Measurements from ENCODE around the gene DNMT3A. TPM values are rescaled to one million over a fixed set of nuclear protein-coding genes. Genes with fewer than 3 reads are reported as not detected.

Gene DNMT3A
- total RNA-seq, 3 donors from 2014 or later, result 89.2 to 106 (median 103) TPM

- no peaks in the 10 kb centered on the region for H3K9me3 Mint-ChIP-seq
- H3K36me3 Mint-ChIP-seq (ENCODE audit: insufficient read depth), result peaks cover under 1% of the 10 kb centered on the region
- peaks cover 32% of the 10 kb centered on the region for H3K4me1 Mint-ChIP-seq (ENCODE audit: low read depth)
- peak; percentile 98 to 99 for ATAC-seq
- H3K4me3 Mint-ChIP-seq, result peak overlapping the region; percentile 63
- DNase-seq, result peak; percentile 90
- no peaks in the 10 kb centered on the region for H3K27me3 Mint-ChIP-seq (ENCODE audit: low read depth)
Measured at GRCh38 chr2:25376750-25377621, 35.3 kb upstream of the DNMT3A start.

- no peaks in the 10 kb centered on the region for H3K27me3 Mint-ChIP-seq (ENCODE audit: low read depth)
- no peaks in the 10 kb centered on the region for H3K9me3 Mint-ChIP-seq
- peaks cover 32% of the 10 kb centered on the region for H3K4me1 Mint-ChIP-seq (ENCODE audit: low read depth)
- peak overlapping the region; percentile 46 for H3K4me3 Mint-ChIP-seq
- ATAC-seq (no peak), DNase-seq (no peak)
- H3K36me3 Mint-ChIP-seq (ENCODE audit: insufficient read depth), result no peaks in the 10 kb centered on the region
Measured at GRCh38 chr2:25375989-25376545, 34.3 kb upstream of the DNMT3A start.

GRCh38 chr2:25375371-25375988 lies 33.8 kb upstream of the DNMT3A start:
- Mint-ChIP-seq H3K4me3 (no peak overlapping the region), H3K27me3 (ENCODE audit: low read depth) (no peaks in the 10 kb centered on the region), H3K9me3 (no peaks in the 10 kb centered on the region), H3K36me3 (ENCODE audit: insufficient read depth) (no peaks in the 10 kb centered on the region), H3K4me1 (ENCODE audit: low read depth) (peaks cover 32% of the 10 kb centered on the region)
- DNase-seq, result no peak
- no peak for ATAC-seq

GRCh38 chr2:25374827-25375226 lies 33.1 kb upstream of the DNMT3A start:
- ATAC-seq, result no peak
- no peak overlapping the region for H3K4me3 Mint-ChIP-seq
- no peaks in the 10 kb centered on the region for H3K9me3 Mint-ChIP-seq
- H3K4me1 Mint-ChIP-seq (ENCODE audit: low read depth), result peaks cover 32% of the 10 kb centered on the region
- H3K36me3 Mint-ChIP-seq (ENCODE audit: insufficient read depth), result no peaks in the 10 kb centered on the region
- H3K27me3 Mint-ChIP-seq (ENCODE audit: low read depth), result no peaks in the 10 kb centered on the region
- no peak for DNase-seq

GRCh38 chr2:25374411-25374810 lies 32.7 kb upstream of the DNMT3A start:
- Mint-ChIP-seq H3K9me3 (no peaks in the 10 kb centered on the region), H3K27me3 (ENCODE audit: low read depth) (no peaks in the 10 kb centered on the region), H3K4me1 (ENCODE audit: low read depth) (peaks cover 30% of the 10 kb centered on the region), H3K4me3 (no peak overlapping the region), H3K36me3 (ENCODE audit: insufficient read depth) (no peaks in the 10 kb centered on the region)
- ATAC-seq (no peak), DNase-seq (no peak)

- no peaks in the 10 kb centered on the region for H3K36me3 Mint-ChIP-seq (ENCODE audit: insufficient read depth)
- H3K9me3 Mint-ChIP-seq, result no peaks in the 10 kb centered on the region
- no peaks in the 10 kb centered on the region for H3K27me3 Mint-ChIP-seq (ENCODE audit: low read depth)
- DNase-seq (no peak), ATAC-seq (no peak)
- no peak overlapping the region for H3K4me3 Mint-ChIP-seq
- H3K4me1 Mint-ChIP-seq (ENCODE audit: low read depth), result peaks cover 21% of the 10 kb centered on the region
Measured at GRCh38 chr2:25373269-25373981, 31.7 kb upstream of the DNMT3A start.

GRCh38 chr2:25372405-25373268 lies 30.9 kb upstream of the DNMT3A start:
- H3K4me3 Mint-ChIP-seq, result no peak overlapping the region
- ATAC-seq (no peak), DNase-seq (no peak)
- H3K4me1 Mint-ChIP-seq (ENCODE audit: low read depth), result peaks cover 15% of the 10 kb centered on the region
- H3K9me3 Mint-ChIP-seq, result no peaks in the 10 kb centered on the region
- no peaks in the 10 kb centered on the region for H3K27me3 Mint-ChIP-seq (ENCODE audit: low read depth)
- no peaks in the 10 kb centered on the region for H3K36me3 Mint-ChIP-seq (ENCODE audit: insufficient read depth)

- H3K9me3 Mint-ChIP-seq, result no peaks in the 10 kb centered on the region
- peaks cover 7% of the 10 kb centered on the region for H3K4me1 Mint-ChIP-seq (ENCODE audit: low read depth)
- DNase-seq, result no peak
- peak in 1 of 2 donors; percentile 46 for ATAC-seq
- no peaks in the 10 kb centered on the region for H3K36me3 Mint-ChIP-seq (ENCODE audit: insufficient read depth)
- H3K4me3 Mint-ChIP-seq, result no peak overlapping the region
- H3K27me3 Mint-ChIP-seq (ENCODE audit: low read depth), result no peaks in the 10 kb centered on the region
Measured at GRCh38 chr2:25371253-25372241, 29.8 kb upstream of the DNMT3A start.

- DNase-seq, result no peak
- Mint-ChIP-seq H3K36me3 (ENCODE audit: insufficient read depth) (no peaks in the 10 kb centered on the region), H3K4me1 (ENCODE audit: low read depth) (no peaks in the 10 kb centered on the region), H3K4me3 (no peak overlapping the region), H3K27me3 (ENCODE audit: low read depth) (no peaks in the 10 kb centered on the region), H3K9me3 (no peaks in the 10 kb centered on the region)
- ATAC-seq, result no peak
Measured at GRCh38 chr2:25369876-25370275, 28.2 kb upstream of the DNMT3A start.

- no peaks in the 10 kb centered on the region for H3K27me3 Mint-ChIP-seq (ENCODE audit: low read depth)
- H3K9me3 Mint-ChIP-seq, result no peaks in the 10 kb centered on the region
- no peaks in the 10 kb centered on the region for H3K36me3 Mint-ChIP-seq (ENCODE audit: insufficient read depth)
- H3K4me3 Mint-ChIP-seq, result no peak overlapping the region
- H3K4me1 Mint-ChIP-seq (ENCODE audit: low read depth), result peaks cover under 1% of the 10 kb centered on the region
- DNase-seq (no peak), ATAC-seq (no peak)
Measured at GRCh38 chr2:25369439-25369838, 27.7 kb upstream of the DNMT3A start.

- H3K9me3 Mint-ChIP-seq, result no peaks in the 10 kb centered on the region
- DNase-seq (no peak), ATAC-seq (no peak)
- H3K36me3 Mint-ChIP-seq (ENCODE audit: insufficient read depth), result no peaks in the 10 kb centered on the region
- no peaks in the 10 kb centered on the region for H3K27me3 Mint-ChIP-seq (ENCODE audit: low read depth)
- H3K4me1 Mint-ChIP-seq (ENCODE audit: low read depth), result peaks cover 6% of the 10 kb centered on the region
- no peak overlapping the region for H3K4me3 Mint-ChIP-seq
Measured at GRCh38 chr2:25368660-25369059, 26.9 kb upstream of the DNMT3A start.

- Mint-ChIP-seq H3K4me3 (no peak overlapping the region), H3K36me3 (ENCODE audit: insufficient read depth) (no peaks in the 10 kb centered on the region), H3K9me3 (no peaks in the 10 kb centered on the region), H3K27me3 (ENCODE audit: low read depth) (no peaks in the 10 kb centered on the region), H3K4me1 (ENCODE audit: low read depth) (peaks cover 16% of the 10 kb centered on the region)
- ATAC-seq, result no peak
- DNase-seq, result no peak
Measured at GRCh38 chr2:25367296-25367695, 25.6 kb upstream of the DNMT3A start.

GRCh38 chr2:25366629-25367028 lies 24.9 kb upstream of the DNMT3A start:
- Mint-ChIP-seq H3K4me3 (no peak overlapping the region), H3K36me3 (ENCODE audit: insufficient read depth) (no peaks in the 10 kb centered on the region), H3K4me1 (ENCODE audit: low read depth) (peaks cover 21% of the 10 kb centered on the region), H3K9me3 (no peaks in the 10 kb centered on the region), H3K27me3 (ENCODE audit: low read depth) (no peaks in the 10 kb centered on the region)
- no peak for ATAC-seq
- DNase-seq, result no peak

Data from activated T-cell treated with anti-CD3 and anti-CD28 coated beads, Interleukin-2, amount 50 U/mL, for 4 hours (primary cell).